HL-60 (cell line): ENCODE measurements around the gene SPINT1.

Experiments used
- DNase-seq, 2 experiments: peaks; one replicate each; pipeline ENCODE4 v3.0.0-alpha.2; 2010 to 2020; ENCODE audit warnings: low read depth in 1 of 2, low spot score in 1 of 2
- H3K27ac ChIP-seq: fragments of 250-450 bp; sonication (Bioruptor Pico); replicated peaks from 2 replicates; pipeline ENCODE4 v1.5.1; 2020; ENCODE audit warnings: mild to moderate bottlenecking, moderate library complexity
- H3K27me3 ChIP-seq: fragments of 250-450 bp; sonication (Bioruptor Pico); 2 replicates; pipeline ENCODE4 v1.5.1; 2021; ENCODE audit warnings: mild to moderate bottlenecking, moderate library complexity; ENCODE audit not compliant: insufficient read depth, poor library complexity, severe bottlenecking
- H3K4me3 ChIP-seq: replicated peaks from 2 replicates; pipeline ENCODE4 v1.5.1; 2011; ENCODE audit warnings: mild to moderate bottlenecking, control low read depth, low read length; ENCODE audit not compliant: insufficient read depth
- GABPA ChIP-seq: IDR thresholded peaks from 2 replicates; pipeline ENCODE4 v1.6.1; 2012; ENCODE audit warnings: low read depth
- POLR2AphosphoS5 ChIP-seq: IDR thresholded peaks from 2 replicates; pipeline ENCODE4 v1.6.1; 2012; ENCODE audit warnings: low read depth
- SPI1 ChIP-seq: IDR thresholded peaks from 2 replicates; pipeline ENCODE4 v1.6.1; 2012; ENCODE audit warnings: low read depth, mild to moderate bottlenecking, borderline replicate concordance
- TF ChIP-seq, protein P1 (sequence below): IDR thresholded peaks from 2 replicates; pipeline ENCODE4 v1.6.1; 2012; ENCODE audit warnings: low read depth; ENCODE audit not compliant: insufficient replicate concordance
- TF ChIP-seq, protein P2 (sequence below): IDR thresholded peaks from one replicate; pipeline ENCODE4 v1.5.1; 2011; ENCODE audit warnings: low read length, control low read depth, inconsistent platforms; ENCODE audit not compliant: insufficient read depth

Gene SPINT1

DNA sequence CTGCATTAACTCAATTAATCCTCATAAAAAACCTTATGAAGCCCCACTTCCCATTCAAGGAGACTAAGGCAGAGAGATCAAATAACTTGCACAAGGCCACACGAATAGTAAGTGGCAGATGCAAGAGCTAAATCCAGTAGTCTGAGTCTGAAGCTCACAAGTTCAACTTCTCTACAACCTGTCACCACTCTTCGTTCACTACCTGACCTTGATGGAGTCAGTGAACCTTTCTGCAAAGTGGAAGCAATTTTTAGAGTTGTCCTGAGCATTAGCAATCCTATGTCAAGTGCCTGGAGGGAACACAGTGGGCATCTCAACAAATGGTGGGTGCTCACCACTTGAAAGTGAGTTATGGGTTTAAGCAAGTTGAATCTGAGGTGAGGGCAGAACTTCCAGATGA lies 2.1 kb upstream of the SPINT1 start:
- no peak overlapping the region for H3K4me3 ChIP-seq
- no peak for DNase-seq
- TF ChIP-seq SPI1 (no peak), POLR2AphosphoS5 (no peak), GABPA (no peak)
- TF ChIP-seq, protein P1, sequence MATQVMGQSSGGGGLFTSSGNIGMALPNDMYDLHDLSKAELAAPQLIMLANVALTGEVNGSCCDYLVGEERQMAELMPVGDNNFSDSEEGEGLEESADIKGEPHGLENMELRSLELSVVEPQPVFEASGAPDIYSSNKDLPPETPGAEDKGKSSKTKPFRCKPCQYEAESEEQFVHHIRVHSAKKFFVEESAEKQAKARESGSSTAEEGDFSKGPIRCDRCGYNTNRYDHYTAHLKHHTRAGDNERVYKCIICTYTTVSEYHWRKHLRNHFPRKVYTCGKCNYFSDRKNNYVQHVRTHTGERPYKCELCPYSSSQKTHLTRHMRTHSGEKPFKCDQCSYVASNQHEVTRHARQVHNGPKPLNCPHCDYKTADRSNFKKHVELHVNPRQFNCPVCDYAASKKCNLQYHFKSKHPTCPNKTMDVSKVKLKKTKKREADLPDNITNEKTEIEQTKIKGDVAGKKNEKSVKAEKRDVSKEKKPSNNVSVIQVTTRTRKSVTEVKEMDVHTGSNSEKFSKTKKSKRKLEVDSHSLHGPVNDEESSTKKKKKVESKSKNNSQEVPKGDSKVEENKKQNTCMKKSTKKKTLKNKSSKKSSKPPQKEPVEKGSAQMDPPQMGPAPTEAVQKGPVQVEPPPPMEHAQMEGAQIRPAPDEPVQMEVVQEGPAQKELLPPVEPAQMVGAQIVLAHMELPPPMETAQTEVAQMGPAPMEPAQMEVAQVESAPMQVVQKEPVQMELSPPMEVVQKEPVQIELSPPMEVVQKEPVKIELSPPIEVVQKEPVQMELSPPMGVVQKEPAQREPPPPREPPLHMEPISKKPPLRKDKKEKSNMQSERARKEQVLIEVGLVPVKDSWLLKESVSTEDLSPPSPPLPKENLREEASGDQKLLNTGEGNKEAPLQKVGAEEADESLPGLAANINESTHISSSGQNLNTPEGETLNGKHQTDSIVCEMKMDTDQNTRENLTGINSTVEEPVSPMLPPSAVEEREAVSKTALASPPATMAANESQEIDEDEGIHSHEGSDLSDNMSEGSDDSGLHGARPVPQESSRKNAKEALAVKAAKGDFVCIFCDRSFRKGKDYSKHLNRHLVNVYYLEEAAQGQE: no peak
- TF ChIP-seq, protein P2, sequence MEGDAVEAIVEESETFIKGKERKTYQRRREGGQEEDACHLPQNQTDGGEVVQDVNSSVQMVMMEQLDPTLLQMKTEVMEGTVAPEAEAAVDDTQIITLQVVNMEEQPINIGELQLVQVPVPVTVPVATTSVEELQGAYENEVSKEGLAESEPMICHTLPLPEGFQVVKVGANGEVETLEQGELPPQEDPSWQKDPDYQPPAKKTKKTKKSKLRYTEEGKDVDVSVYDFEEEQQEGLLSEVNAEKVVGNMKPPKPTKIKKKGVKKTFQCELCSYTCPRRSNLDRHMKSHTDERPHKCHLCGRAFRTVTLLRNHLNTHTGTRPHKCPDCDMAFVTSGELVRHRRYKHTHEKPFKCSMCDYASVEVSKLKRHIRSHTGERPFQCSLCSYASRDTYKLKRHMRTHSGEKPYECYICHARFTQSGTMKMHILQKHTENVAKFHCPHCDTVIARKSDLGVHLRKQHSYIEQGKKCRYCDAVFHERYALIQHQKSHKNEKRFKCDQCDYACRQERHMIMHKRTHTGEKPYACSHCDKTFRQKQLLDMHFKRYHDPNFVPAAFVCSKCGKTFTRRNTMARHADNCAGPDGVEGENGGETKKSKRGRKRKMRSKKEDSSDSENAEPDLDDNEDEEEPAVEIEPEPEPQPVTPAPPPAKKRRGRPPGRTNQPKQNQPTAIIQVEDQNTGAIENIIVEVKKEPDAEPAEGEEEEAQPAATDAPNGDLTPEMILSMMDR: no peak
- H3K27me3 ChIP-seq: peaks cover 4% of the 10 kb centered on the region
- no peak overlapping the region for H3K27ac ChIP-seq

DNA sequence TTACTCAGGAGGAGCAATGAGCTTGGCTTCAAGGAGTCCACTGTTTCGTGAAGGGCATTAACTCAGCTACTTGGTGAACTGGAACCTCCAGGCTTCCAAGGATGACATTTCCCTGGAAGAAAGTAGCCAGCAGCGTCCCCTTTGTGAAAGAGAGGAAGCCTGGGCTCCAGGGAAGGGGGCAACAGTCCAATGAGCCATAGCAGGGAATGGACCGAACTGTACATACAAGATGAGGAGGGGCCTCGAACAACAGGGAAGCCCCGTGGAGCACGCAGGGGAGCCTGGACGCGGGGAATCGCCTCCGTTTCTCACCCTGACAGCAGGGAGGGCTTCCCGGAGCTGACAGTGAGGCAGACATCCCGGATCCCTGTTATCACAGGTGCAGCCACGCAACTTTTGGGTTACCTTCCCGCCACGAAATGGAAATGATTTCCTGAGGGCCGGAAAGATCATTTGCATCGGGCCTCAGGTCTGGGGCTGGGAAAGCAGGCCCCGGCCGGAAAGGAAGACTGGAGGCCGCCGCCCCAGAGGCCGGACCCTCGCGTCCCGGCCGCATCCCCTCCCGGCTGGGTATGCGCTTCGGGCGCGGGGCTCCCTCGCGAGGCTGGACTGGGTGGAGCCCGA lies 475 bp upstream of the SPINT1 start:
- H3K4me3 ChIP-seq: no peak overlapping the region
- peaks cover 4% of the 10 kb centered on the region for H3K27me3 ChIP-seq
- no peak for DNase-seq
- H3K27ac ChIP-seq: no peak overlapping the region
- TF ChIP-seq SPI1: no peak
- no peak for TF ChIP-seq GABPA
- TF ChIP-seq, protein P1: no peak
- no peak for TF ChIP-seq POLR2AphosphoS5
- TF ChIP-seq, protein P2: no peak

DNA sequence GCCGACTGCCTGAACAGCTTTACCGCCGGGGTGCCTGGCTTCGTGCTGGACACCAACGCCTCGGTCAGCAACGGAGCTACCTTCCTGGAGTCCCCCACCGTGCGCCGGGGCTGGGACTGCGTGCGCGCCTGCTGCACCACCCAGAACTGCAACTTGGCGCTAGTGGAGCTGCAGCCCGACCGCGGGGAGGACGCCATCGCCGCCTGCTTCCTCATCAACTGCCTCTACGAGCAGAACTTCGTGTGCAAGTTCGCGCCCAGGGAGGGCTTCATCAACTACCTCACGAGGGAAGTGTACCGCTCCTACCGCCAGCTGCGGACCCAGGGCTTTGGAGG lies 815 bp downstream of the SPINT1 start:
- peak in 1 of 2 experiments; percentile 75 for DNase-seq
- Histone ChIP-seq H3K27me3 (peaks cover 4% of the 10 kb centered on the region), H3K4me3 (peak overlapping the region; percentile 45), H3K27ac (peak overlapping the region; percentile 48)
- TF ChIP-seq POLR2AphosphoS5 (no peak), SPI1 (no peak), GABPA (no peak)
- TF ChIP-seq, protein P1: no peak
- TF ChIP-seq, protein P2: no peak
